ENCODE data around the gene CDH5. TPM values are rescaled to one million over a fixed set of nuclear protein-coding genes. Genes with fewer than 3 reads are reported as not detected.

CDH5 gene
- total and polyA plus RNA-seq, 2 experiments from 2014 or later, result not detected

DNA sequence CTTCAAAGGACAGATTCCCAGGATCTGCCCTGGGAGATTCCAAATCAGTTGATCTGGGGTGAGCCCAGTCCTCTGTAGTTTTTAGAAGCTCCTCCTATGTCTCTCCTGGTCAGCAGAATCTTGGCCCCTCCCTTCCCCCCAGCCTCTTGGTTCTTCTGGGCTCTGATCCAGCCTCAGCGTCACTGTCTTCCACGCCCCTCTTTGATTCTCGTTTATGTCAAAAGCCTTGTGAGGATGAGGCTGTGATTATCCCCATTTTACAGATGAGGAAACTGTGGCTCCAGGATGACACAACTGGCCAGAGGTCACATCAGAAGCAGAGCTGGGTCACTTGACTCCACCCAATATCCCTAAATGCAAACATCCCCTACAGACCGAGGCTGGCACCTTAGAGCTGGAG lies 840 bp upstream of the CDH5 start:
- TF ChIP-seq EZH2phosphoT487 (IDR thresholded peaks at IDR 0.05; ENCODE audit: insufficient read depth, low read depth) (no peak), EZH2 (IDR thresholded peaks at IDR 0.05; ENCODE audit: insufficient read depth, poor library complexity, severe bottlenecking) (no peak)
- WGBS, 2 experiments (ENCODE audit: low coverage in 1 of 2, low lambda C conversion rate in 2 of 2, missing lambda C conversion rate in 2 of 2), result 24 to 28% methylated on average over 4 of the region's 4 CpGs
- Histone ChIP-seq H3K4me3 (no peak overlapping the region), H3K27ac (no peak overlapping the region), H3K4me1 (ENCODE audit: insufficient read depth) (no peaks in the 10 kb centered on the region), H3K79me2 (ENCODE audit: insufficient read depth) (no peaks in the 10 kb centered on the region), H3K36me3 (ENCODE audit: low read depth) (no peaks in the 10 kb centered on the region), H4K20me1 (ENCODE audit: insufficient read depth) (no peaks in the 10 kb centered on the region), H2AFZ (no peak overlapping the region), H3K9me2 (ENCODE audit: insufficient read depth) (no peaks in the 10 kb centered on the region), H3F3A (ENCODE audit: insufficient read depth) (no peaks in the 10 kb centered on the region), H3K9ac (no peak overlapping the region), H3K27me3 (replicated peaks; ENCODE audit: insufficient read depth) (peaks cover 17% of the 10 kb centered on the region), H3K4me2 (ENCODE audit: unreplicated experiment) (no peak overlapping the region), H3K9me3 (ENCODE audit: low read depth) (no peaks in the 10 kb centered on the region)
- in situ Hi-C loops (cut with MboI), result no loop called here
- DNase-seq, result peak; percentile 32

- Histone ChIP-seq H3K9me3 (ENCODE audit: low read depth) (no peaks in the 10 kb centered on the region), H3K27me3 (replicated peaks; ENCODE audit: insufficient read depth) (0 out of 2 replicates have a peak, but pooled peaks cover 12% of the 10 kb centered on the region), H4K20me1 (ENCODE audit: insufficient read depth) (no peaks in the 10 kb centered on the region), H3K4me2 (ENCODE audit: unreplicated experiment) (no peak overlapping the region), H3K27ac (no peak overlapping the region), H3K9ac (no peak overlapping the region), H3K36me3 (ENCODE audit: low read depth) (no peaks in the 10 kb centered on the region), H2AFZ (no peak overlapping the region), H3K4me1 (ENCODE audit: insufficient read depth) (no peaks in the 10 kb centered on the region), H3K79me2 (ENCODE audit: insufficient read depth) (no peaks in the 10 kb centered on the region), H3K4me3 (no peak overlapping the region), H3F3A (ENCODE audit: insufficient read depth) (no peaks in the 10 kb centered on the region), H3K9me2 (ENCODE audit: insufficient read depth) (no peaks in the 10 kb centered on the region)
- WGBS, 2 experiments (ENCODE audit: low coverage in 1 of 2, low lambda C conversion rate in 2 of 2, missing lambda C conversion rate in 2 of 2), result 63 to 67% methylated on average over 11 of the region's 11 CpGs
- in situ Hi-C loops (cut with MboI), result no loop called here
- no peak for DNase-seq
- no peak for TF ChIP-seq EZH2phosphoT487 (IDR thresholded peaks at IDR 0.05; ENCODE audit: insufficient read depth, low read depth)
- no peak for TF ChIP-seq EZH2 (IDR thresholded peaks at IDR 0.05; ENCODE audit: insufficient read depth, poor library complexity, severe bottlenecking)
These were observed 1.7 kb downstream of the CDH5 start for GRCh38 chr16:66367968-66368891.

DNA sequence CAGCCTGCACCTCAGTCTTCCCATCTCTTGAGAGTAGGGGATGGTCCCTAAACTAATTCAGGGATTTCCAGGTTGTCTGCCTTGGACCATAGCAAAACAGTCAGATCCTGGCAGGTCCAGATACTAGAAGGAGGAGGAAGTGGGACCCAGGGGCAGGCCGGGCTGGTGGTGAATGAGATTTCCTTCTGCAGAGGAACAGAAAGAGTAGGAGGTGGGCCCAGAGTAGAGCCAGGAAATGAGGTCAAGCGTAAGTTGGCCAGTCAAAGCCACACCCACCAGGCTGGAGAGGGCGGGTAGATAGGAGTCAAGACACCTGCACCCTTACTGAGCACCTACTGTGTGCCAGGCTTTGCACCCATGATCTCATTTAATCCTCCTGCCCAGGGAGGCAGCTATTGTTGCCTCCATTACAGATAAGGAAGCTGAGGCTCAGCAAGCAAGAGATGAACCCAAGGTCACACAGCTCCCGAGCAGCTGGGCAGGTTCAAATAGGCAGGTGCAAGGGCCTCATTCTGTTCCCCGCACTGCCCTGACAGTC lies 2.6 kb downstream of the CDH5 start:
- WGBS, 2 experiments (ENCODE audit: low coverage in 1 of 2, low lambda C conversion rate in 2 of 2, missing lambda C conversion rate in 2 of 2), result 48 to 49% methylated on average over 5 of the region's 5 CpGs
- H2AFZ ChIP-seq, result no peak overlapping the region
- in situ Hi-C loops (cut with MboI), result no loop called here
- H3K4me1 ChIP-seq (ENCODE audit: insufficient read depth), result no peaks in the 10 kb centered on the region
- no peaks in the 10 kb centered on the region for H3K9me2 ChIP-seq (ENCODE audit: insufficient read depth)
- no peaks in the 10 kb centered on the region for H3K79me2 ChIP-seq (ENCODE audit: insufficient read depth)
- peak; percentile 12 for DNase-seq
- H3K27me3 ChIP-seq (replicated peaks; ENCODE audit: insufficient read depth), result peaks cover 12% of the 10 kb centered on the region; the same call in 1 of the 2 replicates
- no peaks in the 10 kb centered on the region for H4K20me1 ChIP-seq (ENCODE audit: insufficient read depth)
- H3K9me3 ChIP-seq (ENCODE audit: low read depth), result no peaks in the 10 kb centered on the region
- H3K36me3 ChIP-seq (ENCODE audit: low read depth), result no peaks in the 10 kb centered on the region
- H3K9ac ChIP-seq, result no peak overlapping the region
- no peak overlapping the region for H3K4me3 ChIP-seq
- H3K27ac ChIP-seq, result no peak overlapping the region
- no peak overlapping the region for H3K4me2 ChIP-seq (ENCODE audit: unreplicated experiment)
- H3F3A ChIP-seq (ENCODE audit: insufficient read depth), result no peaks in the 10 kb centered on the region
- no peak for TF ChIP-seq EZH2phosphoT487 (IDR thresholded peaks at IDR 0.05; ENCODE audit: insufficient read depth, low read depth)
- no peak for TF ChIP-seq EZH2 (IDR thresholded peaks at IDR 0.05; ENCODE audit: insufficient read depth, poor library complexity, severe bottlenecking)

GRCh38 chr16:66370786-66371684 lies 4.5 kb downstream of the CDH5 start:
- Histone ChIP-seq H3F3A (ENCODE audit: insufficient read depth) (no peaks in the 10 kb centered on the region), H4K20me1 (ENCODE audit: insufficient read depth) (no peaks in the 10 kb centered on the region), H3K27me3 (replicated peaks; ENCODE audit: insufficient read depth) (peaks cover 3% of the 10 kb centered on the region; the same call in 1 of the 2 replicates), H3K27ac (no peak overlapping the region), H3K9me3 (ENCODE audit: low read depth) (no peaks in the 10 kb centered on the region), H3K4me1 (ENCODE audit: insufficient read depth) (no peaks in the 10 kb centered on the region), H3K36me3 (ENCODE audit: low read depth) (no peaks in the 10 kb centered on the region), H3K4me2 (ENCODE audit: unreplicated experiment) (no peak overlapping the region), H3K4me3 (no peak overlapping the region), H3K9ac (no peak overlapping the region), H2AFZ (no peak overlapping the region), H3K9me2 (ENCODE audit: insufficient read depth) (no peaks in the 10 kb centered on the region), H3K79me2 (ENCODE audit: insufficient read depth) (no peaks in the 10 kb centered on the region)
- DNase-seq, result no peak
- in situ Hi-C loops (cut with MboI), result no loop called here
- TF ChIP-seq EZH2 (IDR thresholded peaks at IDR 0.05; ENCODE audit: insufficient read depth, poor library complexity, severe bottlenecking), result no peak
- TF ChIP-seq EZH2phosphoT487 (IDR thresholded peaks at IDR 0.05; ENCODE audit: insufficient read depth, low read depth), result no peak
- 61 to 62% methylated on average over 8 to 9 of the region's 9 CpGs for WGBS, 2 experiments (ENCODE audit: low coverage in 1 of 2, low lambda C conversion rate in 2 of 2, missing lambda C conversion rate in 2 of 2)
